Neural cell (in vitro differentiated cells): ENCODE results near the gene MAVS. TPM values are rescaled to one million over a fixed set of nuclear protein-coding genes. Genes with fewer than 3 reads are reported as not detected.
A peak's percentile ranks its signal among the peaks of the same experiment; 100 is the strongest.

Experiments
- H2AFZ ChIP-seq: fragments of 200-600, 300-800 bp; sonication (generic), shearing (Covaris generic); 2 replicates; pipeline ENCODE4 v1.6.0; 2014; ENCODE audit warnings: low read depth, mild to moderate bottlenecking, antibody characterized with exemption, low read length, moderate library complexity
- H3F3A ChIP-seq: fragments of 200-600 bp; shearing (Covaris generic); 2 replicates; pipeline ENCODE4 v1.6.1; 2016; ENCODE audit warnings: mild to moderate bottlenecking, moderate library complexity, mixed read lengths, antibody characterized with exemption, low read length; ENCODE audit not compliant: insufficient read depth, poor library complexity, severe bottlenecking
- H3K27ac ChIP-seq: fragments of 200-600, 300-800 bp; sonication (generic), shearing (Covaris generic); 2 replicates; pipeline ENCODE4 v1.5.1; 2014; ENCODE audit warnings: mild to moderate bottlenecking, low read length, moderate library complexity
- H3K27me3 ChIP-seq: fragments of 300-800, 200-600 bp; sonication (generic), shearing (Covaris generic); 2 replicates; pipeline ENCODE4 v1.6.0; 2014; ENCODE audit warnings: mild to moderate bottlenecking, low read depth, low read length, moderate library complexity; ENCODE audit not compliant: insufficient read depth
- H3K36me3 ChIP-seq: fragments of 300-800, 200-600 bp; sonication (generic), shearing (Covaris generic); 2 replicates; pipeline ENCODE4 v1.5.1; 2014; ENCODE audit warnings: mild to moderate bottlenecking, antibody characterized with exemption, low read length, moderate library complexity; ENCODE audit not compliant: insufficient read depth
- H3K4me2 ChIP-seq: fragments of 300-800, 200-600 bp; sonication (generic), shearing (Covaris generic); 2 replicates; pipeline ENCODE4 v1.6.0; 2014; ENCODE audit warnings: mild to moderate bottlenecking, low read length
- H3K4me3 ChIP-seq: fragments of 300-800, 200-600 bp; sonication (generic), shearing (Covaris generic); 2 replicates; pipeline ENCODE4 v1.5.1; 2014; ENCODE audit warnings: mild to moderate bottlenecking, low read length, moderate library complexity
- H3K79me2 ChIP-seq: fragments of 200-600 bp; shearing (Covaris generic); replicated peaks from 2 replicates; pipeline ENCODE4 v1.6.0; 2014; ENCODE audit warnings: mild to moderate bottlenecking, low read length, moderate library complexity; ENCODE audit not compliant: insufficient read depth
- H3K9ac ChIP-seq: fragments of 300-800, 200-600 bp; sonication (generic), shearing (Covaris generic); 2 replicates; pipeline ENCODE4 v1.6.1; 2016; ENCODE audit warnings: mild to moderate bottlenecking, low read length, mixed read lengths
- H3K9me2 ChIP-seq: fragments of 200-600 bp; shearing (Covaris generic); 2 replicates; pipeline ENCODE4 v1.6.1; 2016; ENCODE audit warnings: mild to moderate bottlenecking, low read length, mixed read lengths; ENCODE audit not compliant: insufficient read depth
- H3K9me3 ChIP-seq: fragments of 200-600, 300-800 bp; sonication (generic), shearing (Covaris generic); 2 replicates; pipeline ENCODE4 v1.6.1; 2016; ENCODE audit warnings: mild to moderate bottlenecking, mixed run types, low read length, moderate library complexity, mixed read lengths
- H4K20me1 ChIP-seq: fragments of 200-600 bp; shearing (Covaris generic); 2 replicates; pipeline ENCODE4 v1.6.1; 2016; ENCODE audit warnings: mild to moderate bottlenecking, mixed run types; ENCODE audit not compliant: insufficient read depth
- CTCF ChIP-seq: fragments of 450-650 bp; IDR thresholded peaks from 2 replicates; pipeline ENCODE4 v1.5.1; 2014; ENCODE audit warnings: antibody characterized with exemption, mild to moderate bottlenecking, moderate library complexity; ENCODE audit not compliant: poor library complexity, severe bottlenecking
- EP300 ChIP-seq: fragments of 450-650 bp; conservative IDR thresholded peaks from 2 replicates; pipeline ENCODE4 v1.6.1; 2014; ENCODE audit warnings: antibody characterized with exemption, mild to moderate bottlenecking, moderate library complexity; ENCODE audit not compliant: poor library complexity, severe bottlenecking
- EZH2 ChIP-seq: fragments of 200-600, 300-800 bp; shearing (Covaris generic), sonication (generic); IDR thresholded peaks from 2 replicates; pipeline ENCODE4 v1.6.1; 2014; ENCODE audit warnings: antibody characterized with exemption, low read length, borderline replicate concordance, mild to moderate bottlenecking; ENCODE audit not compliant: insufficient read depth, poor library complexity, severe bottlenecking
- MXI1 ChIP-seq: fragments of 450-650 bp; conservative IDR thresholded peaks from 2 replicates; pipeline ENCODE4 v1.6.1; 2014; ENCODE audit warnings: antibody characterized with exemption, mild to moderate bottlenecking; ENCODE audit not compliant: poor library complexity, severe bottlenecking
- POLR2AphosphoS5 ChIP-seq: IDR thresholded peaks from 2 replicates; pipeline ENCODE4 v1.6.1; 2012
- RAD21 ChIP-seq: fragments of 450-650 bp; conservative IDR thresholded peaks from 2 replicates; pipeline ENCODE4 v1.6.1; 2014; ENCODE audit warnings: antibody characterized with exemption, mild to moderate bottlenecking, moderate library complexity
- REST ChIP-seq: IDR thresholded peaks from 2 replicates; pipeline ENCODE4 v1.6.1; 2012; ENCODE audit warnings: borderline replicate concordance
- SMC3 ChIP-seq: fragments of 450-650 bp; conservative IDR thresholded peaks from 2 replicates; pipeline ENCODE4 v1.6.1; 2014; ENCODE audit warnings: antibody characterized with exemption, mild to moderate bottlenecking, moderate library complexity; ENCODE audit not compliant: poor library complexity
- TAF1 ChIP-seq: IDR thresholded peaks from 2 replicates; pipeline ENCODE4 v1.6.1; 2012; ENCODE audit warnings: low read depth
- polyA plus RNA-seq: library from polyadenylated mRNA; depleted of rRNA; stranded (reverse); fragments of >200 nt; gene quantifications from 2 replicates; pipeline ENCODE4 v1.2.3, GENCODE V29; 2014

MAVS gene
- polyA plus RNA-seq, 1 donor from 2014 or later, result 5.4 TPM

- H2AFZ ChIP-seq, result peak overlapping the region; percentile 56
- peak overlapping the region; percentile 50 for H3K4me2 ChIP-seq
- peak overlapping the region; percentile 93 for H3K27ac ChIP-seq
- peak overlapping the region; percentile 73 for H3K4me3 ChIP-seq
- peaks cover 7% of the 10 kb centered on the region for H3F3A ChIP-seq
- peak overlapping the region; percentile 92 for H3K9ac ChIP-seq
- no peak for TF ChIP-seq POLR2AphosphoS5
- no peak for TF ChIP-seq MXI1
- no peak for TF ChIP-seq CTCF
- no peak for TF ChIP-seq RAD21
- TF ChIP-seq REST, result no peak
- TF ChIP-seq SMC3, result no peak
- no peak for TF ChIP-seq TAF1
- no peak for TF ChIP-seq EZH2
- no peak for TF ChIP-seq EP300
- H4K20me1 ChIP-seq, result no peaks in the 10 kb centered on the region
- H3K9me3 ChIP-seq, result no peaks in the 10 kb centered on the region
- H3K27me3 ChIP-seq, result no peaks in the 10 kb centered on the region
- H3K9me2 ChIP-seq, result no peaks in the 10 kb centered on the region
- H3K36me3 ChIP-seq, result no peaks in the 10 kb centered on the region
- peaks cover 6% of the 10 kb centered on the region for H3K79me2 ChIP-seq
Measured at GRCh38 chr20:3819411-3820047, 27.1 kb upstream of the MAVS start.

- Histone ChIP-seq H3K27ac (peak within 1 kb of the TSS; percentile 93), H3K79me2 (peaks cover 6% of the 10 kb centered on the region), H4K20me1 (no peaks in the 10 kb centered on the region), H3F3A (peaks cover 7% of the 10 kb centered on the region), H3K9me3 (no peaks in the 10 kb centered on the region), H2AFZ (peak within 1 kb of the TSS; percentile 83), H3K4me2 (peak within 1 kb of the TSS; percentile 79), H3K9me2 (no peaks in the 10 kb centered on the region), H3K27me3 (no peaks in the 10 kb centered on the region), H3K36me3 (no peaks in the 10 kb centered on the region), H3K9ac (peak within 1 kb of the TSS; percentile 92), H3K4me3 (peak within 1 kb of the TSS; percentile 73)
- TF ChIP-seq REST (peak; percentile 75), MXI1 (peak; percentile 83), TAF1 (peak; percentile 62), SMC3 (peak; percentile 99), POLR2AphosphoS5 (peak; percentile 89), EP300 (peak; percentile 80), EZH2 (no peak), RAD21 (peak; percentile 91), CTCF (peak; percentile 100)
Measured at GRCh38 chr20:3820048-3820900, 26.4 kb upstream of the MAVS start, which contains the start of gene AP5S1. AP5S1 (plus strand) TSS chr20:3820547; CDS start chr20:3822118, 1,571 bp downstream.
